ENCODE data around the gene NEUROG3.

NEUROG3 gene

GRCh38 chr10:69568472-69569395, 4.5 kb downstream of the NEUROG3 start:
- H2BK120ac ChIP-seq (ENCODE audit: low read depth, low read length): no peak overlapping the region
- no peak overlapping the region for H3K9ac ChIP-seq (ENCODE audit: low read length)
- no peak overlapping the region for H2AFZ ChIP-seq (ENCODE audit: low read depth, low read length)
- H3K4me1 ChIP-seq (ENCODE audit: control insufficient read depth, insufficient read depth, low read depth, low read length): peaks cover 11% of the 10 kb centered on the region
- H3K4me2 ChIP-seq (ENCODE audit: low read length, poor library complexity, severe bottlenecking): no peak overlapping the region
- H2AK5ac ChIP-seq (ENCODE audit: low read length, severe bottlenecking): no peak overlapping the region
- H4K91ac ChIP-seq (ENCODE audit: low read length): no peak overlapping the region
- H3K27ac ChIP-seq (ENCODE audit: low read length, poor library complexity, severe bottlenecking): no peak overlapping the region
- WGBS: 5% methylated on average over 41 of the region's 41 CpGs
- no peaks in the 10 kb centered on the region for H3K36me3 ChIP-seq (ENCODE audit: control insufficient read depth in 1 of 2, insufficient read depth in 2 of 2, low read depth in 1 of 2, low read length in 2 of 2)
- no peak overlapping the region for H4K8ac ChIP-seq (ENCODE audit: low read length)
- H2BK15ac ChIP-seq (ENCODE audit: low read depth, poor library complexity, severe bottlenecking): no peak overlapping the region
- H3K18ac ChIP-seq (ENCODE audit: low read depth in 1 of 2, low read length in 2 of 2): no peak overlapping the region
- DNase-seq: no peak
- H3K4me3 ChIP-seq (ENCODE audit: insufficient read depth in 1 of 2, low read depth in 1 of 2, low read length in 2 of 2): no peak overlapping the region
- no peaks in the 10 kb centered on the region for H3K79me1 ChIP-seq (replicated peaks; ENCODE audit: low read length, poor library complexity, severe bottlenecking)
- H3K23ac ChIP-seq (ENCODE audit: low read length in 2 of 2): no peak overlapping the region
- H3K9me3 ChIP-seq (ENCODE audit: control insufficient read depth, low read length): peaks cover 5% of the 10 kb centered on the region
- H3K27me3 ChIP-seq (ENCODE audit: control insufficient read depth in 1 of 2, insufficient read depth in 1 of 2, low read length in 2 of 2): peaks cover 90 to 98% of the 10 kb centered on the region in 2 experiments
- no peak overlapping the region for H2BK12ac ChIP-seq (ENCODE audit: low read length in 2 of 2)
- no peak overlapping the region for H2BK5ac ChIP-seq (ENCODE audit: low read depth, low read length, poor library complexity, severe bottlenecking)
- H3K14ac ChIP-seq (ENCODE audit: low read length in 2 of 2): no peak overlapping the region
- H3K4ac ChIP-seq (ENCODE audit: low read depth in 1 of 2, low read length in 2 of 2): no peak overlapping the region

GRCh38 chr10:69567920-69568319, 5.3 kb downstream of the NEUROG3 start:
- H2AFZ ChIP-seq (ENCODE audit: low read depth, low read length): no peak overlapping the region
- H3K18ac ChIP-seq (ENCODE audit: low read depth in 1 of 2, low read length in 2 of 2): no peak overlapping the region
- H4K8ac ChIP-seq (ENCODE audit: low read length): no peak overlapping the region
- H3K36me3 ChIP-seq (ENCODE audit: control insufficient read depth in 1 of 2, insufficient read depth in 2 of 2, low read depth in 1 of 2, low read length in 2 of 2): no peaks in the 10 kb centered on the region
- 6% methylated on average over 15 of the region's 15 CpGs for WGBS
- peaks cover 5% of the 10 kb centered on the region for H3K9me3 ChIP-seq (ENCODE audit: control insufficient read depth, low read length)
- no peak overlapping the region for H2BK120ac ChIP-seq (ENCODE audit: low read depth, low read length)
- peak; percentile 68 for DNase-seq
- H3K27ac ChIP-seq (ENCODE audit: low read length, poor library complexity, severe bottlenecking): no peak overlapping the region
- H3K27me3 ChIP-seq (ENCODE audit: control insufficient read depth in 1 of 2, insufficient read depth in 1 of 2, low read length in 2 of 2): peaks cover 90 to 98% of the 10 kb centered on the region in 2 experiments
- no peak overlapping the region for H2BK5ac ChIP-seq (ENCODE audit: low read depth, low read length, poor library complexity, severe bottlenecking)
- no peak overlapping the region for H3K4me2 ChIP-seq (ENCODE audit: low read length, poor library complexity, severe bottlenecking)
- H3K4me3 ChIP-seq (ENCODE audit: insufficient read depth in 1 of 2, low read depth in 1 of 2, low read length in 2 of 2): no peak overlapping the region
- H3K4me1 ChIP-seq (ENCODE audit: control insufficient read depth, insufficient read depth, low read depth, low read length): peaks cover 6% of the 10 kb centered on the region
- no peak overlapping the region for H4K91ac ChIP-seq (ENCODE audit: low read length)
- no peak overlapping the region for H3K23ac ChIP-seq (ENCODE audit: low read length in 2 of 2)
- H2BK12ac ChIP-seq (ENCODE audit: low read length in 2 of 2): no peak overlapping the region
- H3K4ac ChIP-seq (ENCODE audit: low read depth in 1 of 2, low read length in 2 of 2): no peak overlapping the region
- H3K14ac ChIP-seq (ENCODE audit: low read length in 2 of 2): no peak overlapping the region
- H2BK15ac ChIP-seq (ENCODE audit: low read depth, poor library complexity, severe bottlenecking): no peak overlapping the region
- no peaks in the 10 kb centered on the region for H3K79me1 ChIP-seq (replicated peaks; ENCODE audit: low read length, poor library complexity, severe bottlenecking)
- H3K9ac ChIP-seq (ENCODE audit: low read length): no peak overlapping the region
- H2AK5ac ChIP-seq (ENCODE audit: low read length, severe bottlenecking): no peak overlapping the region

GRCh38 chr10:69562731-69563254, 10.4 kb downstream of the NEUROG3 start:
- Histone ChIP-seq H3K23ac (ENCODE audit: low read length in 2 of 2) (no peak overlapping the region), H3K4me3 (ENCODE audit: insufficient read depth in 1 of 2, low read depth in 1 of 2, low read length in 2 of 2) (no peak overlapping the region), H4K91ac (ENCODE audit: low read length) (no peak overlapping the region), H2AFZ (ENCODE audit: low read depth, low read length) (no peak overlapping the region), H3K9me3 (ENCODE audit: control insufficient read depth, low read length) (peaks cover 5% of the 10 kb centered on the region), H3K18ac (ENCODE audit: low read depth in 1 of 2, low read length in 2 of 2) (no peak overlapping the region), H3K9ac (ENCODE audit: low read length) (no peak overlapping the region), H4K8ac (ENCODE audit: low read length) (no peak overlapping the region), H3K14ac (ENCODE audit: low read length in 2 of 2) (no peak overlapping the region), H2BK15ac (ENCODE audit: low read depth, poor library complexity, severe bottlenecking) (no peak overlapping the region), H3K36me3 (ENCODE audit: control insufficient read depth in 1 of 2, insufficient read depth in 2 of 2, low read depth in 1 of 2, low read length in 2 of 2) (no peaks in the 10 kb centered on the region), H3K4me2 (ENCODE audit: low read length, poor library complexity, severe bottlenecking) (no peak overlapping the region), H3K4me1 (ENCODE audit: control insufficient read depth, insufficient read depth, low read depth, low read length) (no peaks in the 10 kb centered on the region), H3K4ac (ENCODE audit: low read depth in 1 of 2, low read length in 2 of 2) (no peak overlapping the region), H2BK5ac (ENCODE audit: low read depth, low read length, poor library complexity, severe bottlenecking) (no peak overlapping the region), H2BK12ac (ENCODE audit: low read length in 2 of 2) (no peak overlapping the region), H3K79me1 (replicated peaks; ENCODE audit: low read length, poor library complexity, severe bottlenecking) (no peaks in the 10 kb centered on the region), H2BK120ac (ENCODE audit: low read depth, low read length) (no peak overlapping the region), H3K27me3 (ENCODE audit: control insufficient read depth in 1 of 2, insufficient read depth in 1 of 2, low read length in 2 of 2) (peaks cover 73 to 90% of the 10 kb centered on the region in 2 experiments), H3K27ac (ENCODE audit: low read length, poor library complexity, severe bottlenecking) (no peak overlapping the region), H2AK5ac (ENCODE audit: low read length, severe bottlenecking) (no peak overlapping the region)
- WGBS: 89% methylated on average over 5 of the region's 5 CpGs
- no peak for DNase-seq

GRCh38 chr10:69559525-69559924, 13.7 kb downstream of the NEUROG3 start:
- Histone ChIP-seq H3K4ac (ENCODE audit: low read depth in 1 of 2, low read length in 2 of 2) (no peak overlapping the region), H2AFZ (ENCODE audit: low read depth, low read length) (no peak overlapping the region), H3K27ac (ENCODE audit: low read length, poor library complexity, severe bottlenecking) (no peak overlapping the region), H2BK120ac (ENCODE audit: low read depth, low read length) (no peak overlapping the region), H3K27me3 (ENCODE audit: control insufficient read depth in 1 of 2, insufficient read depth in 1 of 2, low read length in 2 of 2) (peaks cover 56 to 87% of the 10 kb centered on the region in 2 experiments), H3K36me3 (ENCODE audit: control insufficient read depth in 1 of 2, insufficient read depth in 2 of 2, low read depth in 1 of 2, low read length in 2 of 2) (no peaks in the 10 kb centered on the region), H3K9me3 (ENCODE audit: control insufficient read depth, low read length) (no peaks in the 10 kb centered on the region), H4K91ac (ENCODE audit: low read length) (no peak overlapping the region), H3K79me1 (replicated peaks; ENCODE audit: low read length, poor library complexity, severe bottlenecking) (no peaks in the 10 kb centered on the region), H3K4me1 (ENCODE audit: control insufficient read depth, insufficient read depth, low read depth, low read length) (no peaks in the 10 kb centered on the region), H2BK12ac (ENCODE audit: low read length in 2 of 2) (no peak overlapping the region), H3K9ac (ENCODE audit: low read length) (no peak overlapping the region), H3K14ac (ENCODE audit: low read length in 2 of 2) (no peak overlapping the region), H2BK5ac (ENCODE audit: low read depth, low read length, poor library complexity, severe bottlenecking) (no peak overlapping the region), H3K4me3 (ENCODE audit: insufficient read depth in 1 of 2, low read depth in 1 of 2, low read length in 2 of 2) (no peak overlapping the region), H2AK5ac (ENCODE audit: low read length, severe bottlenecking) (no peak overlapping the region), H3K23ac (ENCODE audit: low read length in 2 of 2) (no peak overlapping the region), H4K8ac (ENCODE audit: low read length) (no peak overlapping the region), H3K18ac (ENCODE audit: low read depth in 1 of 2, low read length in 2 of 2) (no peak overlapping the region), H2BK15ac (ENCODE audit: low read depth, poor library complexity, severe bottlenecking) (no peak overlapping the region), H3K4me2 (ENCODE audit: low read length, poor library complexity, severe bottlenecking) (no peak overlapping the region)
- DNase-seq: no peak
- WGBS: 50% methylated on average over 5 of the region's 6 CpGs
